OCI-LY1 (cell line): Measurements from ENCODE around the gene UCN2.

Experiments
- EZH2 ChIP-seq: fragments of 200-600 bp; sonication (generic), shearing (Covaris generic); IDR thresholded peaks from 2 replicates; pipeline ENCODE4 v1.8.0; 2017; ENCODE audit warnings: borderline replicate concordance, mixed run types, mild to moderate bottlenecking, antibody characterized with exemption, low read length, moderate library complexity, mixed read lengths
- TF ChIP-seq, protein P1 (sequence below): fragments of 200-600 bp; sonication (generic), shearing (Covaris generic); IDR thresholded peaks from 2 replicates; pipeline ENCODE4 v1.5.1; 2017; ENCODE audit warnings: mild to moderate bottlenecking, antibody characterized with exemption, low read length, moderate library complexity, mixed read lengths

GRCh38 chr3:48569400-48569799, 5.8 kb upstream of the UCN2 start:
- TF ChIP-seq, protein P1, sequence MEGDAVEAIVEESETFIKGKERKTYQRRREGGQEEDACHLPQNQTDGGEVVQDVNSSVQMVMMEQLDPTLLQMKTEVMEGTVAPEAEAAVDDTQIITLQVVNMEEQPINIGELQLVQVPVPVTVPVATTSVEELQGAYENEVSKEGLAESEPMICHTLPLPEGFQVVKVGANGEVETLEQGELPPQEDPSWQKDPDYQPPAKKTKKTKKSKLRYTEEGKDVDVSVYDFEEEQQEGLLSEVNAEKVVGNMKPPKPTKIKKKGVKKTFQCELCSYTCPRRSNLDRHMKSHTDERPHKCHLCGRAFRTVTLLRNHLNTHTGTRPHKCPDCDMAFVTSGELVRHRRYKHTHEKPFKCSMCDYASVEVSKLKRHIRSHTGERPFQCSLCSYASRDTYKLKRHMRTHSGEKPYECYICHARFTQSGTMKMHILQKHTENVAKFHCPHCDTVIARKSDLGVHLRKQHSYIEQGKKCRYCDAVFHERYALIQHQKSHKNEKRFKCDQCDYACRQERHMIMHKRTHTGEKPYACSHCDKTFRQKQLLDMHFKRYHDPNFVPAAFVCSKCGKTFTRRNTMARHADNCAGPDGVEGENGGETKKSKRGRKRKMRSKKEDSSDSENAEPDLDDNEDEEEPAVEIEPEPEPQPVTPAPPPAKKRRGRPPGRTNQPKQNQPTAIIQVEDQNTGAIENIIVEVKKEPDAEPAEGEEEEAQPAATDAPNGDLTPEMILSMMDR = no peak
- TF ChIP-seq EZH2 = no peak
